Measurements from ENCODE around the gene CLMN. TPM values are rescaled to one million over a fixed set of nuclear protein-coding genes. Genes with fewer than 3 reads are reported as not detected.

Gene CLMN
- total and polyA plus RNA-seq, 9 of the 15 experiments (the other 6 are each of a cell fraction or from before 2014, with no cell fraction given), result 0.01 to 0.18 (median 0.07) TPM; not detected in 4

DNA sequence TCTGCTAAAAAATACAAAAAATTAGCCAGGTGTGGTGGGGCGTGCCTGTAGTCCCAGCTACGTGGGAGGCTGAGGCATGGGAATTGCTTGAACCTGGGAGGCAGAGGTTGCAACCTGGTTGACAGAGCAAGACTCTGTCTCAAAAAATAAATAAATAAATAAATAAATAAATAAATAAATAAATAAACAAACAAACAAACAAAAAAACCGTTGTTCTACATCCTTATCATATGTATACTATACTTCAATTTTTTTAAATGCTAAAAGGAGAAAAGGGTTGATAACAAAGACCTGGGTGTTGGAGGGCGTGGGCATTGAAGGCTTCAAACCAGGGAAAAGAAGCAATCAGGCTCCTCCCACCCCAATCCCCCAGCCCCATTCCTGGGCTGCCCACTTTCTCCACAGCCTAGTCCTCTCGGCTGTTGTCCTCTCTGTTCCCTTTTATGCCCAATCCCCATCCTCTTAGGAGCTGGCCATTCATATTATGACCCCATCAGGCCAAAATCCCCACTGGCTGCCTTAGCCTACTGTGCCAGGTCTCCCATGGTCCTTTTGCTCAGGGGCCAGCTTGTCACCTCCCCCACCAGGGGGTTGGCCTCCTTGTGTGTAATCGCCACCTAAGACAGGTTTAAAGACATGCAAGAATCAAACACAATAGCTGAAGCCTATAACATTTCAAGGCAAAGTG lies 30.2 kb downstream of the CLMN start (continued):
- TF ChIP-seq, protein P1, sequence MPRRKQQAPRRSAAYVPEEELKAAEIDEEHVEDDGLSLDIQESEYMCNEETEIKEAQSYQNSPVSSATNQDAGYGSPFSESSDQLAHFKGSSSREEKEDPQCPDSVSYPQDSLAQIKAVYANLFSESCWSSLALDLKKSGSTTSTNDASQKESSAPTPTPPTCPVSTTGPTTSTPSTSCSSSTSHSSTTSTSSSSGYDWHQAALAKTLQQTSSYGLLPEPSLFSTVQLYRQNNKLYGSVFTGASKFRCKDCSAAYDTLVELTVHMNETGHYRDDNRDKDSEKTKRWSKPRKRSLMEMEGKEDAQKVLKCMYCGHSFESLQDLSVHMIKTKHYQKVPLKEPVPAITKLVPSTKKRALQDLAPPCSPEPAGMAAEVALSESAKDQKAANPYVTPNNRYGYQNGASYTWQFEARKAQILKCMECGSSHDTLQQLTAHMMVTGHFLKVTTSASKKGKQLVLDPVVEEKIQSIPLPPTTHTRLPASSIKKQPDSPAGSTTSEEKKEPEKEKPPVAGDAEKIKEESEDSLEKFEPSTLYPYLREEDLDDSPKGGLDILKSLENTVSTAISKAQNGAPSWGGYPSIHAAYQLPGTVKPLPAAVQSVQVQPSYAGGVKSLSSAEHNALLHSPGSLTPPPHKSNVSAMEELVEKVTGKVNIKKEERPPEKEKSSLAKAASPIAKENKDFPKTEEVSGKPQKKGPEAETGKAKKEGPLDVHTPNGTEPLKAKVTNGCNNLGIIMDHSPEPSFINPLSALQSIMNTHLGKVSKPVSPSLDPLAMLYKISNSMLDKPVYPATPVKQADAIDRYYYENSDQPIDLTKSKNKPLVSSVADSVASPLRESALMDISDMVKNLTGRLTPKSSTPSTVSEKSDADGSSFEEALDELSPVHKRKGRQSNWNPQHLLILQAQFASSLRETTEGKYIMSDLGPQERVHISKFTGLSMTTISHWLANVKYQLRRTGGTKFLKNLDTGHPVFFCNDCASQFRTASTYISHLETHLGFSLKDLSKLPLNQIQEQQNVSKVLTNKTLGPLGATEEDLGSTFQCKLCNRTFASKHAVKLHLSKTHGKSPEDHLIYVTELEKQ (CRISPR knock-in tag; IDR thresholded peaks at IDR 0.05), result no peak
- TF ChIP-seq SNRNP70 (optimal IDR thresholded peaks at IDR 0.05; ENCODE audit: low read depth, low read length), result no peak
- TF ChIP-seq MEIS2 (IDR thresholded peaks at IDR 0.05; ENCODE audit: partially characterized antibody), result no peak
- TF ChIP-seq, protein P2, sequence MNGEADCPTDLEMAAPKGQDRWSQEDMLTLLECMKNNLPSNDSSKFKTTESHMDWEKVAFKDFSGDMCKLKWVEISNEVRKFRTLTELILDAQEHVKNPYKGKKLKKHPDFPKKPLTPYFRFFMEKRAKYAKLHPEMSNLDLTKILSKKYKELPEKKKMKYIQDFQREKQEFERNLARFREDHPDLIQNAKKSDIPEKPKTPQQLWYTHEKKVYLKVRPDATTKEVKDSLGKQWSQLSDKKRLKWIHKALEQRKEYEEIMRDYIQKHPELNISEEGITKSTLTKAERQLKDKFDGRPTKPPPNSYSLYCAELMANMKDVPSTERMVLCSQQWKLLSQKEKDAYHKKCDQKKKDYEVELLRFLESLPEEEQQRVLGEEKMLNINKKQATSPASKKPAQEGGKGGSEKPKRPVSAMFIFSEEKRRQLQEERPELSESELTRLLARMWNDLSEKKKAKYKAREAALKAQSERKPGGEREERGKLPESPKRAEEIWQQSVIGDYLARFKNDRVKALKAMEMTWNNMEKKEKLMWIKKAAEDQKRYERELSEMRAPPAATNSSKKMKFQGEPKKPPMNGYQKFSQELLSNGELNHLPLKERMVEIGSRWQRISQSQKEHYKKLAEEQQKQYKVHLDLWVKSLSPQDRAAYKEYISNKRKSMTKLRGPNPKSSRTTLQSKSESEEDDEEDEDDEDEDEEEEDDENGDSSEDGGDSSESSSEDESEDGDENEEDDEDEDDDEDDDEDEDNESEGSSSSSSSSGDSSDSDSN (IDR thresholded peaks at IDR 0.05; ENCODE audit: borderline replicate concordance in 1 of 2, low read depth in 2 of 2, low read length in 2 of 2), result no peak
- no peak for TF ChIP-seq ZNF316 (IDR thresholded peaks at IDR 0.05)
- TF ChIP-seq, protein P3, sequence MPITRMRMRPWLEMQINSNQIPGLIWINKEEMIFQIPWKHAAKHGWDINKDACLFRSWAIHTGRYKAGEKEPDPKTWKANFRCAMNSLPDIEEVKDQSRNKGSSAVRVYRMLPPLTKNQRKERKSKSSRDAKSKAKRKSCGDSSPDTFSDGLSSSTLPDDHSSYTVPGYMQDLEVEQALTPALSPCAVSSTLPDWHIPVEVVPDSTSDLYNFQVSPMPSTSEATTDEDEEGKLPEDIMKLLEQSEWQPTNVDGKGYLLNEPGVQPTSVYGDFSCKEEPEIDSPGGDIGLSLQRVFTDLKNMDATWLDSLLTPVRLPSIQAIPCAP (CRISPR knock-in tag; IDR thresholded peaks at IDR 0.05; ENCODE audit: borderline replicate concordance), result no peak
- TF ChIP-seq KDM4B (IDR thresholded peaks at IDR 0.05; ENCODE audit: borderline replicate concordance in 2 of 2, low read depth in 1 of 2), result no peak

All from K562 (cell line).